GM19463 (cell line): ENCODE measurements around the gene MTURN.

Source experiments
- ATAC-seq: cut with Tn5 transposase; IDR thresholded peaks from one replicate; pipeline ENCODE4 v1.9.1; 2021; ENCODE audit warnings: mild to moderate bottlenecking, moderate library complexity; ENCODE audit not compliant: unreplicated experiment

MTURN gene

DNA sequence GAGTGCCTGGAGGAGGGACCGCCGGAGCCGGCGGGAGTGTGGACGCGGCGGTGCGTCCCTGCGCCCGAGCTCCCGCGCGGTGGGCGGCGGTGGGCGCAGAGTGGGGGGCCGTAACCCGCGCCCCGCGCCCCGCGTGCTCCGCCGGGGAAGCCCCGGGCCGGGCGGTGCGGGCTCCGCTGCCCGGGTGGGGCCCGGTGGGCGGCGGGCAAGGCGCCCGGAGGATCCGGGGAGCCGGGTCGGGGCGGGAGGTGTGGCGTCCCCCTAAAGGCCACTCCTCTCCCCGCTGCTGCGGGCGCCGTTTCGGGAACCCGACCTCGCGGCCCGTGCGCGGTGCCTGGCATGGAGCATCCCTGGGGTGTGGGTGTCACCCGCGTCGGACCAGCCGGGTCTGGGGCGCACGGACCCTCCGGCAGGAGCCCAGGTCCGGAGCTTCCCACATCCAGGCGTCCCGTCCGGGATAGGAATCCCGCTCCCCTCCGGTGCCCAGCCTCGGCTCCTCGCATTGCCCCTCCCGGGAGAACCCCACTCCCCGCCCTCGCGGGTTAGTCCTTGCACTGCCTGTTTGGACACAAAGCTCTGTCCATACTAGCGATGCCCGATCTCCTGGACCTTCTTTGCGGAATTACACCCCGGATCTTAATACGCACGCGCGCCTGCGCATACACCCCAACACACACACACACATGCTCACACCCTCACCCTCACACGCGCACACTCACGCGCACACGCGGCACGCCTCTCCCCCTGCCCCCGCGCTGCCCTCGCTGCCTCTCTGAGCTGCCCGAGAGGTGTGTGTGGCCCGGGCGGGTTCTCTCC lies 723 bp downstream of the MTURN start:
- ATAC-seq = peak; percentile 23

DNA sequence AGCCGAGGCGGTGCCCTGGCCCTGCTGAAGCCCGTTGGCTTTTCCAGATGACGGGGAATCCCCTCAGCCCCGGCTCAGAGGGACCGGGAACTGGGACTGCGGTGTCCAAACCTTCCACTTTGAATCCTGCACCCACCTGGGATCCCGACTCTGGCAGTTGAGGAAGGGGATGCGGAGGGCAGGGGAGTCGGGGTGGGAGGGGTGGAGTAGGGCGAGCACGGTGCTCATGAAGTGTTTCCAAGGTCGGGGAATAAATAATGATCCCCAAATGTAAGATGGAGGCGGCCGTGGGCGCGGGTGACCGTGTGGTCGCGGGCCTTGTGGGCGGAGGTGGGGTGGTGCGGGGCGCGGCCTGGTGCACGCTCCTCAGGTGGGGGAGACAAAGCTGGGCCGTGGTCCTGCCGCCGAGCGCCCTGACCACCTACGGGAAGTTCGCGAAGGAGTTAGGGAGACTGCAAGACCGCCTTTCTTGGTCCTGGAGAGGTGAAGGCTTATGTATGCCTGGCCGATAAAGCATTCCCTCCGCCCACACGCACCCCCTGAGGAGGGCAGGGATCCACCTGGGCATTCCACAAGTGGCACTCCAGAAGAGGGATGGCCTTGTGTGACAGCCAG lies 1.4 kb downstream of the MTURN start:
- ATAC-seq = no peak

DNA sequence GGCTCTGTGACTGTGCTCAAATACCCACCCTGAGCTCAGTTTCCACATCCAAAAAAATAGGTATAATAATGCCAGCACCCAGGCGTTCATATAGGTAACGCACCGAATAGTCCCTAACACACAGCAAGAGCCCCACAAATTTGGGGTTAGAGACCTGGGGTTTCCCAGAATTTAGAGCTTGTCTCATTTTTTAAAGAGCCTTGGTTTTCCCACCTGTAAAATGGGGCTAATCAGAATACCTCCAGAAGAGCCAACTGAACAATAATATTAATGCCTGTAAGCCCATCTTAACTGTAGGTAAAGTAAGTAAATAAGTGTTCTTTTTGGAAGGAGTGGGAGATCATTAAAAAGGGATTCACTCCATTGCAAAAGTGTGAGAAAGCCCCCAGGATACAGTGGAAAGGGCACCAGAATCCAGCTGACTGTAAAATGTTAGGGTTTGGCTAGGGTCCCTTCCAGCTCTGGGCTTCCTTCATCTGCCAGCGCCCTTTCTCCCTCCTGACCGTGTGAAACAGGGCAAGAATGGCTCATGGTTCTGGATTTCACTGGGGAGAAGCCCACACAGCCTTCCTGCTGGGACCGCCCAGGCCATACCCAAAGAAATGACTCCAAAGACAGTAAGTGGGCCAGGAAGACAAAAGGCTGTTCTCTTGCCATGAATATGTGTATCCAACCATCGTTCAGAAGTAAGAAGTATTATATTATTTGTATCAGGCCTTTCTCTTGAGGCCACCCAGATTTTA lies 2.1 kb downstream of the MTURN start:
- no peak for ATAC-seq

GRCh38 chr7:30139836-30140384 lies 5.1 kb downstream of the MTURN start:
- no peak for ATAC-seq

- ATAC-seq = no peak
Measured at GRCh38 chr7:30140456-30140855, 5.7 kb downstream of the MTURN start.

DNA sequence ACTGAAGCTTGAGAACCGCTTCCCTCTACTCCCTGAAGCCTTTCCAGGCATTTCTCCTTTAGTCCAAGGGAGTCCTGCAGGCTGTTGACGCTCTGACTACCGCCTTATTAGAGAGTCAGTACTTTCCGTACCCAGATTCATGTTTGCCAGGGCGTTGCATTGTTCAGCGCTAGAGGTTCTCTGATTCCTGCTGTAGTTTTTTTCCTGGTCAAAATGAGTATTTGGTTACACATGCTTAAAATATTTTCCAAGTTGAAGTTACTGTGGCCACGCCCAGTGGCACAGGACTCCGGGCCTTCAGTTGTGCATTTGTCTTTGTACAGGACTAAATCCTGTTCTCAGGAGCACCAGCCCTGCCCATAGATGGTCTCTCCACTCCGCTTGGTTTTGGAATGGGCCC lies 7.9 kb downstream of the MTURN start:
- ATAC-seq = no peak

GRCh38 chr7:30143748-30144251 lies 9.0 kb downstream of the MTURN start:
- ATAC-seq = no peak

DNA sequence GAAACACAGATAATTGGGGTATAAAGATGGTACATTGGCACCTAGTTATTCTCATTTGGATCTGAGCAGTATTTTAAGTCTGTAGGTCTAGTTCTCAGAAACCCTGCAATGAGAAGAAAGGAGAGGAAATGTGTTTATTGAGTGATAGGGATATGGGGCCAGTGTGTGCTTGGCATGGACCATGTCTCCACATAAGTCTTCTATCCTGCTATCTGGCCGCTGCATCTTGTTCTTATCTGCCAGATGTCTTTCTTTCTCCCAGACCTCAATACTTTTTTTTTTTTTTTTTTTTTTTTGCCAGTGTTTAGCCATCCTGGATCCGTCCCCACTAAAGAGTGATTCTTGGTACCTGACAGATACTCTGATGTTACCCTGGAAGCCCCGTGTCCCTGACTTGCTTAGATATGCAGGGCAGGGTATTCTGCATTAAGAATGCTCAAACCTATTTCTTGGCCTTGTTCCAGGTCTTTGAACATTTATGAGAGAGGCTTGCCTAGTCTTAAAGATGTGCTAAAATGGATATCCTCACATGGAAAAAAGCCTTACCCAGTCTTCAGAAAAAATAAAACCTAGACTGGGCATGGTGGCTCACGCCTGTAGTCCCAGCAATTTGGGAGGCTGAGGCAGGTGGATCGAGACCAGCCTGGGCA lies 10.0 kb downstream of the MTURN start:
- ATAC-seq = no peak

DNA sequence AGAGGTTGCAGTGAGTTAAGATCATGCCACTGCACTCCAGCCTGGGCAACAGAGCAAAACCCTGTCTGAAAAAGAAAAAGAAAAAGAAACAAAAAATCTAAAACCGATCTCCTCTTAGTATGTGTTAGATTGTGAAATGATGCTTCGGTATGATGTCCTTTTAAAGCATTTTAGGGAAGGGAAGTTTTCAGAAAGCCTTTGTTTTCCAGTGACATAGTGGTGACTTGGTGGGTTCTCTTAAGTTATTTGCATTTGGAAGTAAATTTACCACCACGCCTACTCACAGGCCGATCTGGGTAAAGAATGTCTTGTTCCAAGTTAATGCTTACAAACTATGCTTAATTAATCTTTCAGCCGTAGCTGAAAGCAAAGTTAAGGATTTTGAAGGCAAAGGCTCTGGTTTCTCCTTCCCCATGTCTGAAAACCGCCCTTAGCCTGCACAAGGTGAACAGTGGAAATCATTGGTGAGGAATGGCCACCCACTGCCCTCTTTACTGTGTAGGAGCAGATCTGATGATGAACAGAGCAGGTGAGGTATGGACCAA lies 10.7 kb downstream of the MTURN start:
- no peak for ATAC-seq

GRCh38 chr7:30146127-30146612 lies 11.4 kb downstream of the MTURN start:
- ATAC-seq = no peak

- no peak for ATAC-seq
Measured at GRCh38 chr7:30147223-30147622, 12.4 kb downstream of the MTURN start.

- ATAC-seq = no peak
Measured at GRCh38 chr7:30147785-30148184, 13.0 kb downstream of the MTURN start.

DNA sequence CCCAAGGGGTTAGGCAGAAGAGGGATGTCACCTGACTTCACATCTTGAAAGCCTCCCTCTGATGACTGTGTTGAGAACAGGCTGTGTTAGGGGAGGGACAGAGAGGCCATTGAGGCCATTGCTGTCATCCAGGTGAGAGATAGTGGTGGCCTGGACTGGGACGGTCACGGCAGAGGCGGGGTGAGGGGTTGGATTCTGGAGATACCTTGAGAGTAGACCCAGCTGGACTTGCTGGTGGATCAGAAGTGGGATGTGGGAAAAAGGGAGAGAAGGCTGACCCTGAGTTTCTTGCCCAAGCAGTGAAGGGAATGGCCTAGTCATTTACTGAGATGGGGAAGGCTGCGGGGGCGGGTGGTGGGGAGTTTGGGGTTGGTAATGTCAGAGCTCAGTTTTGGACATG lies 13.6 kb downstream of the MTURN start:
- ATAC-seq = no peak

DNA sequence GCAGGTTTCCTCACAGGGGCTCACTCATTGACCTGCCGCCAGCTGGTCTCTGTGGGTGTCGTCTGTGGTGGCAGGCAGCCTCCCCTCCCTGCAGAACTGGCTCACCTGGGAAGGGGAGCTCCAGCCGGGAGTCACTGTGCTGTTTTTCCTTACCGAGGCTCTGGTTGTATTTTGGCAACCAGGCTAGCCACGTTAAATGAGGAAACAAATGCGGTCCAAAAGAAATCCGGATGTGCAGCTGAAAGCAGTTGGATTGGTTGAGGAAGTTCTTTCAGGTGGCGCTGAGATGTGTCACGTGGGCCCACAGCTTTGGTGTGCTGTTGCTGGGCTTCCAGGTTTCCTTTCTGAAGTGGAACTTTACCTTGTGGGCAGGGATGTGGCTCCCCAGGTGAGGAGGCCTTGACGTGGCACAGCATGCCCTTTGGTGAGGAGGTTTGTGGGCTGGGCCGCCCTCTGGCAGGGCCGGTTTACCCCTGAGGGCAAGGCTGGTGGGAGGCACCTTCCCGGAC lies 14.2 kb downstream of the MTURN start:
- peak; percentile 61 for ATAC-seq

GRCh38 chr7:30149640-30150272 lies 15.0 kb downstream of the MTURN start:
- no peak for ATAC-seq

GRCh38 chr7:30150711-30151110 lies 15.9 kb downstream of the MTURN start:
- ATAC-seq = no peak

- ATAC-seq = no peak
Measured at GRCh38 chr7:30154111-30154587, 19.4 kb downstream of the MTURN start.

GRCh38 chr7:30155481-30155880 lies 20.7 kb downstream of the MTURN start:
- ATAC-seq = no peak

- ATAC-seq = no peak
Measured at GRCh38 chr7:30157204-30157603, 22.4 kb downstream of the MTURN start.

DNA sequence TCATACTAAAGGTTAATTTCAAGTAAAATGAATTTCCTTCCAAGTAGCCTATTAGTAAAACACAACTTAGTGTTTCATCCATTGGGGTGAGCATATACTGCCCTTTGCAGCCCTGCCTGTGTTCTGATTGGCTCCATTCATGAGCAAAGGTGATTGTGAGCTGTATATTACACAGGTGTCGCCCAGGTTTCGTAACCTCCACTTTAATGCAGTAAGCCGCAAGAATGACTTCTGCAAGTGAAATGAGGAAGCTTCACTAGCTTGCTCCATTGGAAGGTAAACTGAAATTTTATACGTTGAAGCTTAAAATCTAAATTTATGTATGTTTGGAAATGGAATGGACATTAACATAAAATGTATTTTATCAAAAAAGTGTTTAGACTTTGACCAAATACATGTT lies 24.4 kb downstream of the MTURN start:
- ATAC-seq = no peak
